HG03520 (cell line): ENCODE measurements around the gene ILF3.

Experiments used
- ATAC-seq: cut with Tn5 transposase; IDR thresholded peaks from one replicate; pipeline ENCODE4 v1.9.1; 2021; ENCODE audit warnings: mild to moderate bottlenecking, moderate library complexity; ENCODE audit not compliant: unreplicated experiment

The ILF3 gene

DNA sequence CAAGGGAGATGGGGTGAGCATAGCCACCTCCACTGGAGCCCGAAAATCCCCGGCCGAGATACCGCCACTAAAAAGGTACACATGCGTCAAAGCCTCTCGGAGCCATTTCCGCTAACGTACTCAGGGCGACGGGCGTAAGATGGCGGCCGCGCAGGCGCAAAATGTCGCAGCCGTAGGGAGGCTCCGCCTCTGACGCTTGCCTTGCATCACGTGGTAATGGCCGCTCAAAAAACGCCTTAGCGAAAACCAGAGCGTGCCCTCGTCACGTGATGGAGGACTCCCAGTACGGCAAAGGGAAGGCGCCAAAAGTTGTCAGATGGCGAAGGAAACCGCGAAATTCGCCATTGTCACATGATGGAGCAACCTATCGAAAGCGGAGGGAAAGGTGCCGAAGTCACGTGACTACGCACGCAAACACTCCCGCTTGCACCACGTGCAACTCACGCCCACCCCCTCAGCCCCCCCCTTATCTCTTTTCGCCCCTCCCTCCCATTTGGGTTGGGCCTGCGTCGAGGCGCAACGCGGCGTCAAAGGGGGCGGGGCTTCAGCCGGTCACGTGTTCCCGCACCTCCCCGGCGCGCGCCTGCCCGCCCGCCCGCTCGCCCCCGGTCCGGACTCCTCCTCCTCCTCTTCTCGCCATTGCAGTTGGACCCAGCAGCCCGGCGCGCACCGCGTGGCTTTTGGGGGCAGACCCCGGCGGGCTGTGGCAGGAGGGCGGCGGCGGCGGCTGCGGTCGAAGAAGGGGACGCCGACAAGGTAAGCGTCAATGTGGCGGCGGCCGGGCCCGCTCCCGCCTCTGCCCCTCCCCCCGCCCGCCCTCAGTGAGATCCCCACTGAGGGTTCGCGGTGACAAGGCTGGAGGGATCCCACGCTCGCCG is at the start of gene ILF3:
Gene ILF3, plus strand, starts transcription at position 615 of the 878 bp plus-strand sequence. CDS start 16,260 bp downstream, outside the sequence.
- ATAC-seq, result peak; percentile 64

DNA sequence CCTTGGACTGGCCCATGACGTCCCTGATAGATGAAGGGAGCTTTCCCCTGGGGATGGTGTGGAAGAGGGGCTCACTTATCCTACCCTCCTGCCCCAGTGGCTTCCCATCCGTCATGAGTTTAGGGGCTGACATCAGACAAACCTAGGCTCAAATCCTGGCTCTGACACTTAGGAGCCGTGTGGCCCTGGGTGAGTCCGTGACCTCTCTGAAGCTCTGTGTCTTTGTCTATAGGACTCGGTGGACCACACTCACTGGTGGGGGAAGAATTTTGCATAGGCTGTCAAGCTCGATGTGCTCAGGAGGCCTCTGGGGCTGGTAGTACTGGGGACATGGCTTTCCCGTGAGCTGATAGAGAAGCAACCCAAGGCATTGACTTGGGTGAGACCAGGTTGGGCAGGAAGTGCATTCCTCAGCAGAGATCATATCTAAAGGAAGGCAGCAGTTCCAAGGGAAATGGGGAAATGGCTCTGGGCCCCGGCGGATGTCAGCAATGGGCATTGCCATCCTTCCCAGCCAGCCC is 49.6 kb upstream of the ILF3 start:
- no peak for ATAC-seq

- no peak for ATAC-seq
Observed at GRCh38 chr19:10611907-10612306, 42.2 kb upstream of the ILF3 start.

DNA sequence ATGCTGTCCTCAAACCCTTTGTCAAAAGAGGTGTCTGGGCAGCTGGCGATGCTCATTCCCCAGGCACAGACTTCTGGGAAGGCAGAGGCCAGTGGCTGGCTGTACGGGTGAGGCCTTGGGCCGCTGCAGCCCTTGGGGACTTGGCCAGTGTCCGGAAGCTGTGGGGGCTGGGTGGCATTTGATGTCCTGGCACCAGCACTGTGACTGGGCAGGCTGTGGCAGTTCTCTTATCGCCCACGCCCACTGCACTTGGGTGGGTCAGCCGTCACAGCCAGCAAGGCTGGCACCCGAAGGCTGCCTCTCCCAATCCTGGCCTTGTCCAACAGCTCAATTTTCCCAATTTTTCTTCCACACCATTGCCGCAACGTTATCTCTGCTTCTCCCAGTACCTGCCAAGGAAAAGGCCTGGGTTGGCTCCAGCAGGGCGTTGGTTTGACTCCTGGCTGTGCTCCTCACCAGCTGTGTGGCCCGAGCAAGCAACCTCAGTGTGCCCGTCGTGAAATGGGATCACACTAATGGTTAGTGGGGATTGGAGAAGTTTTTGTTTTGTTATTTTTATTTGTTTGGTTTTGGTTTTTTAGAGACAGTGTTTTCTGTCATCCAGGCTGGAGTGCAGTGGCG is 41.5 kb upstream of the ILF3 start:
- ATAC-seq, result no peak

DNA sequence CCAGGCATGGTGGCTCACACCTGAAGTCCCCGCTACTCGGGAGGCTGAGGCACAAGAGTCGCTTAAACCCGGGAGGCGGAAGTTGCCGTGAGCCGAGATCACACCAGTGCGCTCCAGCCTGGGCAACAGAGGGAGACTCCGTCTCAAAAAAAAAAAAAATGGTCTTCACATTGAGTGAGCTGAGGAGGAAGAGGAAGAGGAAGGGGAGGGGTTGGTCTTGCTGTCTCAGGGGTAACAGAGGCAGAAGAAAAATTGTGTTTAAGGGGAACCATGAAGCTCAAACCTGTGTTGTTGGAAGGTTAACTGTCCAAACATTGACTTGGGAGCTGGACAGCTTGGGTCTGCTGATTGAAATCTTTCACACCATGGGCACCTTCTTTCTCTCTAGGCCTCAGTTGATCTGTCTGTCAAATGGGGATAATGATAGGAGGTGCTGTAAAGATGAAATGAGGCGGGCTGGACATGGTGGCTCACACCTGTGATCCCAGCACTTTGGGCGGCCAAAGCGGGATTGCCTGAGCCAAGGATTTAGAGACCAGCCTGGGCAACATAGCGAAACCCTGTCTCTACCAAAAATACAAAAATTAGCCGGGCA is 38.6 kb upstream of the ILF3 start:
- ATAC-seq, result no peak

- ATAC-seq, result no peak
Observed at GRCh38 chr19:10617409-10618121, 36.6 kb upstream of the ILF3 start.

DNA sequence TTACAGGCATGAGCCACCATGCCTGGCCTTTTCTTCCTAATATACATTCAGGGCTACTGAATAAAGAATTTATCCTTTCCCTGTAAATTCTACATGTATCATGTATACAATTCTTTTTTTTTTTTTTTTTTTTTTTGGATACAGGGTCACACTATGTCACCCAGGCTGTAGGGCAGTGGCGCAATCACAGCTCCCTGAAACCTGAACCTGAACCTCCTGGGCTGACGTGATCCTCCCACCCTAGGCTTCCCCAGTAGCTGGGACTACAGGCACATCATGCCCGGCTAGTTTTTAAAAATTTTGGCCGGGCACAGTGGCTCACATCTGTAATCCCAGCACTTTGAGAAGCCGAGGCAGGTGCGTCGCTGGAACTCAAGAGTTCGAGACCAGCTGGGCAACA is 35.3 kb upstream of the ILF3 start:
- no peak for ATAC-seq

GRCh38 chr19:10620786-10621185 is 33.4 kb upstream of the ILF3 start:
- no peak for ATAC-seq

- ATAC-seq, result no peak
Observed at GRCh38 chr19:10621966-10622365, 32.2 kb upstream of the ILF3 start.

GRCh38 chr19:10624585-10624984 is 29.6 kb upstream of the ILF3 start:
- no peak for ATAC-seq

DNA sequence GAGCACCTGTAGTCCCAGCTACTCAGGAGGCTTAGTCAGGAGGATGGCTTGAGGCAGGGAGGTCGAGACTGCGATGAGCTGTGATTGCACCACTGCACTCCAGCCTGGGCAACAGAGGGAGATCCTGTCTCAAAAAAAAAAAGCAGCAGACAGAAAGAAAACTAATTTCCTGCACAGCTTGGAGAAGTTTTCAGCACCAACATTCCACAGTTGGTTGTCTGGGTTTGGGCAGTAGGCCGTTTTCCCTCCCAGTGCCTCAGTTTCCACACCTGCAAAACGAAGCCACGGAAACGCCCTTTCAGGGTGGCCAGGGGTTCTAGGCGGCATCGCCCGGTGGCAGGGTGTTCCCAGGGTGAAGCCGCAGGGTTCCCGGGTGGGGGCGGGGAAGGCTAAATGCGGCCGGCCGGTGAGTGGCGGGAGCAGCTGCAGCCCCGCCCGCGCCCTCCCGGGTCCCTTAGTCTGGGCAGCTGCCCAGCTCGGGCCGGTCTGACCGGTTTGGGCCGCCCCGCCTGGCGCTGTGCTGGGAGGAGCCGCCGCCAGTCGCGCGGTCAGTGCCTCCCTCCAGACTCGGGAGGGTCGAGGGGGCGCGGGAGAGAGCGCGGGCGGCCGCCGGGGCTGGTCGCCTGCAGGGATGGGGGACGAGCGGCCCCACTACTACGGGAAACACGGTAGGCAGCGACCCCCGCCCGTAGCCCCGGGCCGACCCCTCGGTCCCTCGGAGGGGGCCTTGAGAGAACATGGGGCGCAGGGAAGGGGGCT is 29.0 kb upstream of the ILF3 start, which contains the start of gene SLC44A2:
Gene SLC44A2, plus strand, starts transcription at position 551 of the 759 bp plus-strand sequence. Its CDS starts 81 bp downstream, at position 632.
- no peak for ATAC-seq

DNA sequence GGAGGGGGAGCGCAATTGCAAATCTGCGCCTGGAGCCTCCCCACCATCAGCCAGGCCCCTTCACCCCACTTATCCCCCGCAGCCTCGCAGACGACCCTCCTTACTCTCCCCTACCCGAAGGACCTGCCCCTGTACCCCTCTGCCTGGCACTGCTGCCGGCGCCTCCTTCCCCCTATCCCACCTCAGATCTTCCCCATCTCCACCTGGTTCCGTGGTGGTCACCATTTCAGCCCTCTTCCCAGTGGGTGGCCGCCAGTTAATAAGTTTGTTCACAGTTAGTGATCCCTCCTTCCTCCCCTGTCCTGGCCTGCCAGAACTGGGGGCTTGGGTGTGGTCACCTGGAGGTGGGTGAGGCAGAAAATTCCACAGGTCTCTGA is 28.4 kb upstream of the ILF3 start:
- no peak for ATAC-seq

- ATAC-seq, result no peak
Observed at GRCh38 chr19:10631874-10632273, 22.3 kb upstream of the ILF3 start.

GRCh38 chr19:10634430-10634829 is 19.7 kb upstream of the ILF3 start:
- no peak for ATAC-seq

DNA sequence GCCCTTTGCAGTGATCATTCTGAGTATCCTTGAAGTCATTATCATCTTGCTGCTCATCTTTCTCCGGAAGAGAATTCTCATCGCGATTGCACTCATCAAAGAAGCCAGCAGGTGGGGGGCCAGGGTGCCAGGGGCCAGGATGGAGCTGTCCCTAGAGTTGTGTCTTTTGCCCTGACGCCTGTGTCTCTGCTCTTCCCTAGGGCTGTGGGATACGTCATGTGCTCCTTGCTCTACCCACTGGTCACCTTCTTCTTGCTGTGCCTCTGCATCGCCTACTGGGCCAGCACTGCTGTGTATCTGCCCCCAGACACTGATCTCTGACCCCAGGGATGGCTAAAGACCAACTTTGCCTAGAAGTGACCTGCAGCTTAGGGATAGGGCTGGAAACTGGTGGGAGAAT is 19.2 kb upstream of the ILF3 start:
- ATAC-seq, result no peak

- ATAC-seq, result no peak
Observed at GRCh38 chr19:10636304-10636972, 17.7 kb upstream of the ILF3 start.

GRCh38 chr19:10637894-10638293 is 16.3 kb upstream of the ILF3 start:
- ATAC-seq, result no peak

DNA sequence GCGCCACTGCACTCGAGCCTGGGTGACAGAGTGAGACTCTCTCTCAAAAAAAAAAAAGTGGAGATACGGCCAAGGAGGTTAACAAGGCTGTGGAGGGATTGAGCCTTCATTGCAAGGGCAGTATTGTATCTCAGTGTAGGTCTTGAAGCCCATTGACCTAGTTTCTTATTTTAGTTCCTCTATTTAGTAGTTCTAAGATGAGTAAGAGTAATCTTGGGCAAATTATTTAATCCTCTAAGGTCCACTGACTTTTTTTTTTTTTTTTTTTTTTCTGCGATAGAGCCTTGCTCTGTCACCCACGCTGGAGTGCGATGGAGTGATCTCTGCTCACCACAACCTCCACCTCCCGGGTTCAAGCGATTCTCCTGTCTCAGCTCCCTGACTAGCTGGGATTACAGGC is 14.3 kb upstream of the ILF3 start:
- no peak for ATAC-seq

- ATAC-seq, result no peak
Observed at GRCh38 chr19:10640361-10640760, 13.8 kb upstream of the ILF3 start.

DNA sequence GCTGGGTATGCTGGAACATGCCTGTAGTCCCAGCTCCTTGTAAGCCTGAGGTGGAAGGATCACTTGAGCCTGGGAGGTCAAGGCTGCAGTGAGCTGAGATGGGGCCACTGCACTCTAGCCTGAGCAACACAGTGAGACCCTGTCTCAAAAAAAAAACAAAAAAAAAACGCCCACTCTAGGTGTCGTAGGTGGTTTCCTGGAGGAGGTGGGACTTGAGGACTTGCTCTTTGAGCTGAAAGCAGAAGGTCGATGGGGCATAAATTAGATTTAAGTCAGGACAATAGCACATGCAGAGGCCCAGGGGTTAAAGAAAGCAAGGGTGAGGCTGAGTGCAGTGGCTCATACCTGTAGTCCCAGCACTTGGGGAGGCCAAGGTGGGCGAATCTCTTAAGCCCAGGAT is 12.9 kb upstream of the ILF3 start:
- no peak for ATAC-seq
